Right lobe of liver (tissue), 6 donors: ENCODE measurements around the gene EEF2K. TPM values are rescaled to one million over a fixed set of nuclear protein-coding genes. Genes with fewer than 3 reads are reported as not detected.

ENCODE experiments used
- ATAC-seq, 4 donors: fragments of 200-7000 bp; cut with Tn5 transposase; one replicate each; pipeline ENCODE4 v1.9.1; 2020; ENCODE audit warnings: mild to moderate bottlenecking in 4 of 4, moderate library complexity in 4 of 4
- DNase-seq, 3 donors: peaks; one replicate each; pipeline ENCODE4 v3.0.0-alpha.2; 2020
- H3K27ac ChIP-seq, 3 donors: fragments of 200-600 bp; one replicate each; pipeline ENCODE4 v1.8.0; 2022
- H3K27me3 ChIP-seq, 2 donors: fragments of 200-600 bp; one replicate each; pipeline ENCODE4 v1.8.0; 2022
- H3K36me3 ChIP-seq, 4 donors: fragments of 200-600 bp; sonication (generic) in 1 of 4; one replicate each; pipeline versions ENCODE4 v1.5.1 to v1.8.0; 2017 to 2022; ENCODE audit warnings: control low read depth in 1 of 4
- H3K4me1 ChIP-seq, 4 donors: fragments of 200-600 bp; sonication (generic) in 1 of 4; one replicate each; pipeline versions ENCODE4 v1.5.1 to v1.8.0; 2017 to 2022; ENCODE audit warnings: control low read depth in 1 of 4
- H3K4me3 ChIP-seq, 3 donors: fragments of 200-600 bp; one replicate each; pipeline ENCODE4 v1.8.0; 2022
- H3K9me3 ChIP-seq, 4 donors: fragments of 200-600 bp; sonication (generic) in 1 of 4; one replicate each; pipeline versions ENCODE4 v1.5.1 to v1.8.0; 2017 to 2022; ENCODE audit warnings: control low read depth in 1 of 4
- CTCF ChIP-seq, 4 donors: fragments of 200-600 bp in 3 of 4; fragments of 450-650 bp in 1 of 4; IDR thresholded peaks; one replicate each; pipeline versions ENCODE4 v1.5.1 to v1.8.0; 2016 to 2022; ENCODE audit warnings: antibody characterized with exemption in 4 of 4, mild to moderate bottlenecking in 2 of 4
- POLR2A ChIP-seq: fragments of 450-650 bp; IDR thresholded peaks from one replicate; pipeline ENCODE4 v1.6.1; 2017; ENCODE audit warnings: antibody characterized with exemption, mild to moderate bottlenecking
- WGBS: methylation state at CpG from one replicate; pipeline ENCODE4 v1.1.6; 2018; ENCODE audit warnings: low coverage, low lambda C conversion rate; ENCODE audit not compliant: insufficient coverage; ENCODE audit errors: missing lambda C conversion rate; 5-methylcytosine and 5-hydroxymethylcytosine counted together
- intact Hi-C, 2 donors: fragments of 100-400 bp; cut with DNase I; formaldehyde crosslinking; loops; one replicate each; pipeline versions ENCODE4 v1.11.2 to v1.14.1; 2022
- total RNA-seq, 6 experiments: library from RNA; depleted of rRNA in 2 of 6; stranded (reverse); fragments of >200 nt in 2 of 6; fragmentation: NEBNext Ultra II Directional in 3 of 6; extraction: Animal tissue kit (Norgen Biotek cat#: 25700) in 3 of 6; gene quantifications; one replicate each; pipeline versions ENCODE4 v1.1.0 to v1.2.4, GENCODE V29; 2016 to 2023
- donor health status: DM: no; HTN: yes; CAD: no.
- donor health status: DM: no; HTN: no; CAD: no.
- donor health status: DM: no; HTN: no; CAD: no.
- donor health status: DM: no; HTN: yes; CAD: no.
- donor health status: DM: no; HTN: yes; CAD: no.

EEF2K gene
- total RNA-seq, 6 experiments from 2014 or later: 10.0 to 17.5 (median 11.5) TPM

DNA sequence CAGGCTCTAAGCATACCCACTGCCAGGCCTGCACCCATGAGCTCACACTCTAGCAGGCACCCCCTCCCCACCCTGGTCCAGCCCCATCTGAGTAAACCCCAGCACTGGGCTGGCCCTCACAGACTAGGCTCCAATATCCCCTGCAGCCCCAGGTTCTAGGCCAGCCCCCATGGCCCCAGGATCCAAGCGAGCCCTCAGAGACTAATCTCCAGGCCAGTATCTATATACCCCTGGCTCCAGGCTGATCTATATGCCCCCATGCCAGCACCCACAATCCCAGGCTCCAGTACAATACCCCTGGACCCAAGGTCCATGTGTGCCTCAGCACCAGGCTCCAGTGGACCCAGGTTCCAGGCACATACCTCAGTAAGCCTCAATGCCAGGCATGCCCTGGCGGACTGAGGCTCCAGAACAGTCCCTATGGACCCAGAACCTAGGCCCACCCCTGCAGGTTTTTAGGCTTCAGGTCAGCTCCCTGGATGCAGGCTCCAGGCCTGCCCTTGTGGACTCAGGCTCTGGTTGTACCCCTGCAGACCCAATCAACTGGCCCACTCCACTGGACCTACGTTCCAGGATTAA, 129.7 kb downstream of the EEF2K start:
- ATAC-seq: peak in 2 of 4 donors; percentile 16 to 47

GRCh38 chr16:22336581-22336980, 130.5 kb downstream of the EEF2K start:
- ATAC-seq (no peak), DNase-seq (no peak)
- peaks cover 0 to 32% (median 8%) of the 10 kb centered on the region in 4 donors for H3K36me3 ChIP-seq
- intact Hi-C loops: no loop called here
- H3K27me3 ChIP-seq: no peaks in the 10 kb centered on the region
- TF ChIP-seq CTCF (IDR thresholded peaks at IDR 0.05) (no peak), POLR2A (no peak)
- no peak overlapping the region for H3K4me3 ChIP-seq
- no peaks in the 10 kb centered on the region for H3K4me1 ChIP-seq
- H3K27ac ChIP-seq: no peak overlapping the region
- H3K9me3 ChIP-seq: no peaks in the 10 kb centered on the region

More for the DNA sequence above, 129.7 kb downstream of the EEF2K start:
- Histone ChIP-seq H3K9me3 (no peaks in the 10 kb centered on the region), H3K36me3 (peaks cover 0 to 40% (median 8%) of the 10 kb centered on the region in 4 donors), H3K27me3 (no peaks in the 10 kb centered on the region), H3K4me1 (no peaks in the 10 kb centered on the region), H3K4me3 (no peak overlapping the region), H3K27ac (no peak overlapping the region)
- WGBS: no CpG with 5 or more reads among the region's 3 CpGs
- intact Hi-C loops: no loop called here
- DNase-seq: no peak
- TF ChIP-seq CTCF (IDR thresholded peaks at IDR 0.05): no peak
- TF ChIP-seq POLR2A: no peak

GRCh38 chr16:22337045-22337444, 131.0 kb downstream of the EEF2K start:
- peaks cover 0 to 27% (median 8%) of the 10 kb centered on the region in 4 donors for H3K36me3 ChIP-seq
- no peaks in the 10 kb centered on the region for H3K27me3 ChIP-seq
- no peaks in the 10 kb centered on the region for H3K9me3 ChIP-seq
- H3K27ac ChIP-seq: no peak overlapping the region
- ATAC-seq (no peak), DNase-seq (no peak)
- H3K4me3 ChIP-seq: no peak overlapping the region
- intact Hi-C loops: no loop called here
- no peaks in the 10 kb centered on the region for H3K4me1 ChIP-seq
- TF ChIP-seq POLR2A: no peak
- no peak for TF ChIP-seq CTCF (IDR thresholded peaks at IDR 0.05)

- ATAC-seq (no peak), DNase-seq (no peak)
- Histone ChIP-seq H3K9me3 (no peaks in the 10 kb centered on the region), H3K27ac (no peak overlapping the region), H3K36me3 (peaks cover 0 to 20% (median 8%) of the 10 kb centered on the region in 4 donors), H3K4me1 (no peaks in the 10 kb centered on the region), H3K27me3 (no peaks in the 10 kb centered on the region), H3K4me3 (no peak overlapping the region)
- TF ChIP-seq CTCF (IDR thresholded peaks at IDR 0.05) (no peak), POLR2A (no peak)
- intact Hi-C loops: no loop called here
- 92% methylated on average over 4 of the region's 4 CpGs for WGBS
These were observed 132.0 kb downstream of the EEF2K start for GRCh38 chr16:22337849-22338635.

Other genes starting within 250 kb of the EEF2K start
- gene PDZD9, start 205.2 kb upstream of the EEF2K start, total RNA-seq: not detected
- 10 to 100 TPM in 2 of 6 experiments, 1 to 10 TPM in 4; 6.7 to 13.4 (median 7.5) TPM for gene MOSMO, start 198.2 kb upstream of the EEF2K start, total RNA-seq
- gene VWA3A, start 113.7 kb upstream of the EEF2K start, total RNA-seq: under 1 TPM in 1 of 6 experiments, not detected in 5; 0.15 TPM
- gene SDR42E2, start 43.8 kb upstream of the EEF2K start, total RNA-seq: not detected
- 10 to 100 TPM; 15.8 to 35.7 (median 26.9) TPM for gene POLR3E, start 91.1 kb downstream of the EEF2K start, total RNA-seq
- gene CDR2, start 168.3 kb downstream of the EEF2K start, total RNA-seq: 10 to 100 TPM in 5 of 6 experiments, 1 to 10 TPM in 1; 8.2 to 16.8 (median 14.2) TPM